Keratinocyte (primary cell): ENCODE data around the gene RASA3.

Source experiments
- CTCF ChIP-seq, 3 experiments: IDR thresholded peaks in 1 of 3; conservative IDR thresholded peaks in 1 of 3; optimal IDR thresholded peaks in 1 of 3; 2 replicates in 2 of 3; 3 replicates in 1 of 3; pipeline versions ENCODE3 to v1.5.1; 2011; ENCODE audit warnings: low read length in 3 of 3, mild to moderate bottlenecking in 3 of 3, moderate library complexity in 2 of 3, control low read depth in 1 of 3, inconsistent platforms in 1 of 3; ENCODE audit not compliant: insufficient read depth in 2 of 3; ENCODE audit errors: extremely low read depth in 1 of 3
- EZH2 ChIP-seq: IDR thresholded peaks from one replicate; pipeline ENCODE4 v1.6.1; 2012; ENCODE audit warnings: inconsistent platforms, mild to moderate bottlenecking, low read length, moderate library complexity

DNA sequence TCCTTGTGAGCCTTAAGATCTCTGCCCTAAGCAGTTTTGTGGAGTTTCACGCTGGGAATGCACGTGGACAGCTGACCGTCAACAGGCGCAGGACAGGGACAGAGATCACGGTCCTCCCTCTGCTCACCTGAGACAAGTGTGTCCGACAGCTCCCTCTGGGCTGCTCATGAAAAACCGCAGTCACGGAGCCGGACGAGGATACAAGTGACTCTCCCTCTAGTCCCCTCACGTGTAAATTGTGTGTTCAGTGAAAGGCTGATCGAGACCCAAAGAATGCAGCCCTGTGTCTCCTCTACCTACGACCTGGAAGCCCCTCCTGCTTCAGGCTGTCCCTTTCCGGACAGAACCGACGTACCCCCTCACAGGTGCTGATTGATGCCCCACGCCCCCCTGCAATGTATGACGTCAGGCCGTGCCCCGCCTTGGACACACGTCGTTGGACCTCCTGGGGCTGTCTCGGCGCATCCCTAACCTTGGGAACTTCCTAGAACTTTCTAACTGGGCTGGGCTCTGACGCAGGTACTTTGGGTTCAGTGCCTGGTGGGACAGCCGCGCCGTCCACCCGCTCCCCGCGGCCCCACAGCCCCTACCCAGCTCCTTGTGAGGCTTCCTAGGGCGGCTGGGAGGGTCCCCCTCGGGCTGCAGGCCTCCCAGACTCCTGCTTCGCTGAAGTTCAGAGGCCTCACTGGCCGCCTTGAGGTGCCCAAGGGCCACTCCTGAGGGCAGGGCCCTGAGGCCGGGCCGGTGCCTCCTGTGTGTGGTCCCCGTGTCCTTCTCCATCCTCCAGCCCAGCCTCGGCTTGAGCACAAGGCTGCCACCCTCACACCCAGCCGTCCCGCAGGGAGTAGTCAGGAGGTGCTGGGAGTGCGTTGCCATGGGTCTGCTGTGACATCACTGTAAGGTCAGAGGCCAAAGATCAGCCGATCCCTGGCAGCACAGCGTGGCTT is 158.9 kb downstream of the RASA3 start, which contains the start of gene C13orf46:
- TF ChIP-seq CTCF (optimal IDR thresholded peaks at IDR 0.05 in 1 of 3, IDR thresholded peaks at IDR 0.05 in 1 of 3, conservative IDR thresholded peaks at IDR 0.05 in 1 of 3; ENCODE audit: extremely low read depth in 1 of 3, insufficient read depth in 2 of 3, low read length in 3 of 3) (no peak), EZH2 (no peak)
